ENCODE results near the gene CDH16.

Gene CDH16

DNA sequence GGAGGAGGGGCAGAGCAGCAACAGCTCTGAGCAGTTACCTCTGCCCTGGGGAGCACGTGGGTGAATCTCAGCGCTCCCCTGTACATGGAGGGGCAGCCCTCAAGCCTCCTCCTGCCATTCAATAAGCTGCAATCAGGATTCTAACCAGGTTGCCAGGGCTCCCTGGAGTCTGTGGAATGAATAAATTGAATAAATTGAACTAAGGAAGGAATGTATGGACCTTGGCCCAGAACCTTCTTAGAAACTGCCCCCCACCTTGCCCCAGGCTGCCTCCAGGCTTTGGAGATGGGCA is 1.6 kb upstream of the CDH16 start:
- no peak for DNase-seq (ENCODE audit: low spot score)

GRCh38 chr16:66919569-66920298 is 1.0 kb upstream of the CDH16 start:
- no peak for TF ChIP-seq CTCF (IDR thresholded peaks at IDR 0.05; ENCODE audit: extremely low read depth, missing control alignments)
- no peak for DNase-seq (ENCODE audit: low spot score)

More for the DNA sequence above, 1.6 kb upstream of the CDH16 start:
- no peak for TF ChIP-seq CTCF (IDR thresholded peaks at IDR 0.05; ENCODE audit: extremely low read depth, missing control alignments)

GRCh38 chr16:66918355-66918754 is 330 bp downstream of the CDH16 start:
- TF ChIP-seq CTCF (IDR thresholded peaks at IDR 0.05; ENCODE audit: extremely low read depth, missing control alignments), result no peak
- no peak for DNase-seq (ENCODE audit: low spot score)

GRCh38 chr16:66917741-66918140 is 944 bp downstream of the CDH16 start:
- DNase-seq (ENCODE audit: low spot score), result no peak
- TF ChIP-seq CTCF (IDR thresholded peaks at IDR 0.05; ENCODE audit: extremely low read depth, missing control alignments), result no peak

DNA sequence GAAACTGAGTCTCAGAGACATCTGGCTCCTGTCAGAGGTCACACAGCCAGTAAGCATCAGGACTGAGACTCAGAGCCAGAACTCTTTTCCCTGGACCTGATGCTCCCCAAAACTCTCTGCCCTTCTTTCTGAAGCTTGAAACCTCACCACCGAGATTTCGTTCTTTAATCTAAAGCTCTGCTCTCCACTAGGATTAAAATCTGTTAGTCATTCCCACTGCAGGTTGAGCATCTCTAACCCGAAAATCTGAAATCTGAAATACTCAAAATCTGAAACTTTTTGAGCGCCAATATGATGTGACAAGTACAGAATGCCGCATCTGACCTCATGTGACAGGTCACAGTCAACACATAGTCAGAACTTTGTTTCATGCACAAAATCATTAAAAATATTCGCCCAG is 2.2 kb downstream of the CDH16 start:
- TF ChIP-seq CTCF (IDR thresholded peaks at IDR 0.05; ENCODE audit: extremely low read depth, missing control alignments), result no peak
- DNase-seq (ENCODE audit: low spot score), result no peak

- no peak for TF ChIP-seq CTCF (IDR thresholded peaks at IDR 0.05; ENCODE audit: extremely low read depth, missing control alignments)
- no peak for DNase-seq (ENCODE audit: low spot score)
These were observed 3.6 kb downstream of the CDH16 start for GRCh38 chr16:66915041-66915440.

GRCh38 chr16:66914541-66914940 is 4.1 kb downstream of the CDH16 start:
- TF ChIP-seq CTCF (IDR thresholded peaks at IDR 0.05; ENCODE audit: extremely low read depth, missing control alignments), result no peak

More at GRCh38 chr16:66914541-66914940, 4.1 kb downstream of the CDH16 start:
- no peak for DNase-seq (ENCODE audit: low spot score)
